ENCODE measurements around the gene MROH7. TPM values are rescaled to one million over a fixed set of nuclear protein-coding genes. Genes with fewer than 3 reads are reported as not detected.

MROH7 gene
- total RNA-seq, 6 experiments from 2014 or later: 0.09 TPM; not detected in 5

DNA sequence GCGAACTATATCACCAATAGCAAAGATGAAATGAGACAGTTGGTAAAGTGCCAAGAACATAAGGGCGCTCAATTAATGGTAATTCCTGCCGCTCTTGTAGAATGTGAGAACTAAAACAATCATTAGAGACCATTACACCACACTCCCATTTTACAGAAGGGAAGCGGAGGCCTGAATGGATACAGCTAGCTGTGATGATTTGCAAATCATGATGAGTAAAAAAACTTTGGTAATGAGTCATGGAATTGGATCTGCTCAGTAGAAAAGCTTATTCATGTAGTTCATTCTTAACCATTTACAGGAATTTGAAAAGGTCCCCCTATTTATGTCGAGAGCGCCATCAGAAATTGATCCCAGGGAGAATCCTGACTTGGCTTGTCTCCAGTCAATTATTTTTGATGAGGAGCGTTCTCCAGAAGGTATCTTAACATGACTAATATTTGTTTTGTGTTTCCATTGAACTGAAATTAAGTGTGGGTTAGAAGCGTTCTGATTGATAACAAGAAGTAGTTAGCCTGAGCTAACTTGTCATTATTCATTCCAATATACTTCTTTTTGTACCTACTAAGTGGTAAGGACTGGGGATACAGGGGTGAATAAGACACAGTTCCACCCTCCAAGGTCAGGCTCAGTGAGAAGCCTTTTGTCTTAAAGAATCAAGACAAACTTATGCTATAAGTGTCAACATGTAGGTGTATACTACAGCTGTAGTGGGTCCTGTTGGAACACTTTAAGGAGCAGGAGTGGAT is 74.9 kb downstream of the MROH7 start:
- Mint-ChIP-seq H3K4me1 (ENCODE audit: low read depth) (peaks cover 40% of the 10 kb centered on the region), H3K27ac (peak overlapping the region; percentile 94), H3K4me3 (peak overlapping the region; percentile 92), H3K9me3 (no peaks in the 10 kb centered on the region), H3K36me3 (ENCODE audit: low read depth) (peaks cover 16% of the 10 kb centered on the region; the same call in 1 of the 2 replicates), H3K27me3 (ENCODE audit: insufficient read depth) (peaks cover 11% of the 10 kb centered on the region)
- peak; percentile 67 for DNase-seq
- TF ChIP-seq, protein P1, sequence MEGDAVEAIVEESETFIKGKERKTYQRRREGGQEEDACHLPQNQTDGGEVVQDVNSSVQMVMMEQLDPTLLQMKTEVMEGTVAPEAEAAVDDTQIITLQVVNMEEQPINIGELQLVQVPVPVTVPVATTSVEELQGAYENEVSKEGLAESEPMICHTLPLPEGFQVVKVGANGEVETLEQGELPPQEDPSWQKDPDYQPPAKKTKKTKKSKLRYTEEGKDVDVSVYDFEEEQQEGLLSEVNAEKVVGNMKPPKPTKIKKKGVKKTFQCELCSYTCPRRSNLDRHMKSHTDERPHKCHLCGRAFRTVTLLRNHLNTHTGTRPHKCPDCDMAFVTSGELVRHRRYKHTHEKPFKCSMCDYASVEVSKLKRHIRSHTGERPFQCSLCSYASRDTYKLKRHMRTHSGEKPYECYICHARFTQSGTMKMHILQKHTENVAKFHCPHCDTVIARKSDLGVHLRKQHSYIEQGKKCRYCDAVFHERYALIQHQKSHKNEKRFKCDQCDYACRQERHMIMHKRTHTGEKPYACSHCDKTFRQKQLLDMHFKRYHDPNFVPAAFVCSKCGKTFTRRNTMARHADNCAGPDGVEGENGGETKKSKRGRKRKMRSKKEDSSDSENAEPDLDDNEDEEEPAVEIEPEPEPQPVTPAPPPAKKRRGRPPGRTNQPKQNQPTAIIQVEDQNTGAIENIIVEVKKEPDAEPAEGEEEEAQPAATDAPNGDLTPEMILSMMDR (IDR thresholded peaks at IDR 0.05): no peak

GRCh38 chr1:54721719-54722118 is 80.1 kb downstream of the MROH7 start:
- H3K27ac Mint-ChIP-seq: no peak overlapping the region
- peaks cover 31% of the 10 kb centered on the region for H3K4me1 Mint-ChIP-seq (ENCODE audit: low read depth)
- peak; percentile 7 for DNase-seq
- H3K4me3 Mint-ChIP-seq: no peak overlapping the region
- H3K27me3 Mint-ChIP-seq (ENCODE audit: insufficient read depth): no peaks in the 10 kb centered on the region
- no peaks in the 10 kb centered on the region for H3K9me3 Mint-ChIP-seq
- H3K36me3 Mint-ChIP-seq (ENCODE audit: low read depth): peaks cover 36% of the 10 kb centered on the region; the same call in 1 of the 2 replicates
- TF ChIP-seq, protein P1 (IDR thresholded peaks at IDR 0.05): no peak

- Mint-ChIP-seq H3K36me3 (ENCODE audit: low read depth) (peaks cover 33% of the 10 kb centered on the region; the same call in 1 of the 2 replicates), H3K4me1 (ENCODE audit: low read depth) (peaks cover 18% of the 10 kb centered on the region), H3K9me3 (no peaks in the 10 kb centered on the region), H3K4me3 (no peak overlapping the region), H3K27ac (no peak overlapping the region), H3K27me3 (ENCODE audit: insufficient read depth) (peaks cover 1% of the 10 kb centered on the region; the same call in 1 of the 2 replicates)
- TF ChIP-seq, protein P1 (IDR thresholded peaks at IDR 0.05): no peak
- no peak for DNase-seq
Measured at GRCh38 chr1:54723985-54724384, 82.4 kb downstream of the MROH7 start.

DNA sequence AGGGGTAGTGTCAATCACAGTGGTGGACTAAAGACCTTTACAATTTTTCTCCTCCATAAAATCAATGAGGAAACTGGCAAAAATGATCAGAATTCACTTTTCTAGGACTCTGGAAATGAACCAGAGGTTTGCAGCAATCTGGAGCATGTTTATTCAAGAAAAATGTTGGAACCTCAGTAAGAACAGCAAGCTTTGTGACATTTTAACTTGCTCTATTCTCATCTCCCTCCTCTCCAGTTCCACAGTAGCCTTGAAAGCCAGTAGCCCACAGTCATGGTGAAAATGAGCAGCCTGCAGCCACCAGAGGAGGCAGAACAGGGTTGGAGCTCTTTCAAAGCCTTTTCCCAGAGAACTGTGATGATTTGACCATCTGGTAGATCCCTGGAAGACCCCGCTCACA is 83.2 kb downstream of the MROH7 start:
- TF ChIP-seq, protein P1 (IDR thresholded peaks at IDR 0.05): no peak
- Mint-ChIP-seq H3K27me3 (ENCODE audit: insufficient read depth) (peaks cover 1% of the 10 kb centered on the region; the same call in 1 of the 2 replicates), H3K9me3 (no peaks in the 10 kb centered on the region), H3K36me3 (ENCODE audit: low read depth) (peaks cover 33% of the 10 kb centered on the region; the same call in 1 of the 2 replicates), H3K27ac (no peak overlapping the region), H3K4me3 (no peak overlapping the region), H3K4me1 (ENCODE audit: low read depth) (peaks cover 12% of the 10 kb centered on the region)
- DNase-seq: no peak

DNA sequence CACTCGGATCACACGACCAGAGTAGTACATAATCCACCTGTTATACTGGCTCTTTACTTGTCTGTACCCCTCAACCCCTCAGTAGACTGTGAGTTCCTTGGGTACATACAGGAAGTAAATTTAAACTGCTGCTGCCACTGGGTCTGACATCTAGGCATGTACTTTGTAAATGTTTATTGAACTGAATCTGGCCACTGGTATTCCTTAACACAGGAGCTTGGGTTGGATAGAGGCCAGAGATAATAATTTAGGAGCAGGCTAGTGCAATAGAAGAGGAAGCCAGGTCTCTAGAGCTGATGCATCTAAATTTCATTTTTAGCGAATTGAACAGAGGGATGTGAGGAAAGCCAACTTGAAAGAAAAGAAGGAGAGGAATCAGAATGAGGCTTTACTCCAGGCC is 86.4 kb downstream of the MROH7 start:
- Mint-ChIP-seq H3K9me3 (no peaks in the 10 kb centered on the region), H3K27me3 (ENCODE audit: insufficient read depth) (peaks cover 1% of the 10 kb centered on the region; the same call in 1 of the 2 replicates), H3K27ac (no peak overlapping the region), H3K4me3 (no peak overlapping the region), H3K36me3 (ENCODE audit: low read depth) (peaks cover 36% of the 10 kb centered on the region; the same call in 1 of the 2 replicates), H3K4me1 (ENCODE audit: low read depth) (no peaks in the 10 kb centered on the region)
- no peak for DNase-seq
- TF ChIP-seq, protein P1 (IDR thresholded peaks at IDR 0.05): no peak
